ENCODE data around the gene DRAM2.
"Not testable (repeated sequence)": the region's sequence is repeated elsewhere in the genome, so short reads cannot be mapped to it uniquely, and the experiment has no call there.

DRAM2 gene

GRCh38 chr1:111082421-111083203 lies 57.3 kb downstream of the DRAM2 start:
- DNase-seq, result no peak

- DNase-seq, result not testable (repeated sequence)
Observed at GRCh38 chr1:111079329-111079728, 60.6 kb downstream of the DRAM2 start.

- not testable (repeated sequence) for DNase-seq
Observed at GRCh38 chr1:111077312-111077711, 62.6 kb downstream of the DRAM2 start.
